ENCODE measurements around the gene LYSMD1.
A peak's percentile ranks its signal among the peaks of the same experiment; 100 is the strongest.

LYSMD1 gene

GRCh38 chr1:151165738-151166504, at the start of gene LYSMD1, which contains the start of gene SCNM1:
Gene LYSMD1 (minus strand): TSS chr1:151165902. CDS start chr1:151165258, 644 bp downstream.
Gene SCNM1 (plus strand): TSS chr1:151166144. CDS start chr1:151166153, 9 bp downstream.
- H3K9me2 ChIP-seq (replicated peaks; ENCODE audit: low read depth, low read length) = no peaks in the 10 kb centered on the region
- peaks cover 5% of the 10 kb centered on the region; the same call in 1 of the 2 replicates for H3K36me3 ChIP-seq (ENCODE audit: insufficient read depth, low read length)
- H3K4me1 ChIP-seq (ENCODE audit: insufficient read depth, low read length, poor library complexity, severe bottlenecking) = peaks cover 21% of the 10 kb centered on the region
- peak within 1 kb of the TSS; percentile 98 for H3K4me2 ChIP-seq (ENCODE audit: low read depth, low read length, poor library complexity, severe bottlenecking)
- TF ChIP-seq EZH2phosphoT487 (IDR thresholded peaks at IDR 0.05; ENCODE audit: borderline replicate concordance) (no peak), CTCF (conservative IDR thresholded peaks at IDR 0.05; ENCODE audit: low read length) (no peak)
- no peaks in the 10 kb centered on the region for H3K9me3 ChIP-seq (ENCODE audit: insufficient read depth, low read depth, low read length)
- H3K27me3 ChIP-seq (ENCODE audit: insufficient read depth, low read length, poor library complexity, severe bottlenecking) = no peaks in the 10 kb centered on the region
- no peaks in the 10 kb centered on the region for H3F3A ChIP-seq (ENCODE audit: low read depth)
- H3K4me3 ChIP-seq (ENCODE audit: low read length, poor library complexity, severe bottlenecking) = peak within 1 kb of the TSS; percentile 93
- peak within 1 kb of the TSS; percentile 83 for H2AFZ ChIP-seq (ENCODE audit: low read length)
- peaks cover 39% of the 10 kb centered on the region for H3K79me2 ChIP-seq (ENCODE audit: insufficient read depth, low read length)
- H4K20me1 ChIP-seq (ENCODE audit: insufficient read depth, low read length, poor library complexity, severe bottlenecking) = no peaks in the 10 kb centered on the region
- peak within 1 kb of the TSS; percentile 84 for H3K9ac ChIP-seq (ENCODE audit: low read depth, low read length, poor library complexity, severe bottlenecking)

GRCh38 chr1:151213560-151213959, 47.9 kb upstream of the LYSMD1 start:
- Histone ChIP-seq H3K36me3 (ENCODE audit: insufficient read depth, low read length) (peaks cover 8% of the 10 kb centered on the region; the same call in 1 of the 2 replicates), H2AFZ (ENCODE audit: low read length) (no peak overlapping the region), H3K4me3 (ENCODE audit: low read length, poor library complexity, severe bottlenecking) (peak overlapping the region; percentile 20), H3F3A (ENCODE audit: low read depth) (no peaks in the 10 kb centered on the region), H3K9me3 (ENCODE audit: insufficient read depth, low read depth, low read length) (no peaks in the 10 kb centered on the region), H3K4me2 (ENCODE audit: low read depth, low read length, poor library complexity, severe bottlenecking) (peak overlapping the region; percentile 40), H3K9me2 (replicated peaks; ENCODE audit: low read depth, low read length) (no peaks in the 10 kb centered on the region), H3K79me2 (ENCODE audit: insufficient read depth, low read length) (peaks cover 81% of the 10 kb centered on the region), H3K27me3 (ENCODE audit: insufficient read depth, low read length, poor library complexity, severe bottlenecking) (no peaks in the 10 kb centered on the region), H3K4me1 (ENCODE audit: insufficient read depth, low read length, poor library complexity, severe bottlenecking) (no peaks in the 10 kb centered on the region), H3K9ac (ENCODE audit: low read depth, low read length, poor library complexity, severe bottlenecking) (no peak overlapping the region), H4K20me1 (ENCODE audit: insufficient read depth, low read length, poor library complexity, severe bottlenecking) (peaks cover 33% of the 10 kb centered on the region)
- TF ChIP-seq EZH2phosphoT487 (IDR thresholded peaks at IDR 0.05; ENCODE audit: borderline replicate concordance) (no peak), CTCF (conservative IDR thresholded peaks at IDR 0.05; ENCODE audit: low read length) (no peak)

- no peak overlapping the region for H2AFZ ChIP-seq (ENCODE audit: low read length)
- no peaks in the 10 kb centered on the region for H3K9me2 ChIP-seq (replicated peaks; ENCODE audit: low read depth, low read length)
- TF ChIP-seq EZH2phosphoT487 (IDR thresholded peaks at IDR 0.05; ENCODE audit: borderline replicate concordance) = no peak
- TF ChIP-seq CTCF (conservative IDR thresholded peaks at IDR 0.05; ENCODE audit: low read length) = no peak
- H3K79me2 ChIP-seq (ENCODE audit: insufficient read depth, low read length) = peaks cover 77% of the 10 kb centered on the region
- H3F3A ChIP-seq (ENCODE audit: low read depth) = no peaks in the 10 kb centered on the region
- H3K4me2 ChIP-seq (ENCODE audit: low read depth, low read length, poor library complexity, severe bottlenecking) = no peak overlapping the region
- H3K36me3 ChIP-seq (ENCODE audit: insufficient read depth, low read length) = peaks cover 17% of the 10 kb centered on the region; the same call in 1 of the 2 replicates
- peaks cover 30% of the 10 kb centered on the region for H4K20me1 ChIP-seq (ENCODE audit: insufficient read depth, low read length, poor library complexity, severe bottlenecking)
- H3K9ac ChIP-seq (ENCODE audit: low read depth, low read length, poor library complexity, severe bottlenecking) = no peak overlapping the region
- H3K4me1 ChIP-seq (ENCODE audit: insufficient read depth, low read length, poor library complexity, severe bottlenecking) = no peaks in the 10 kb centered on the region
- no peaks in the 10 kb centered on the region for H3K9me3 ChIP-seq (ENCODE audit: insufficient read depth, low read depth, low read length)
- no peak overlapping the region for H3K4me3 ChIP-seq (ENCODE audit: low read length, poor library complexity, severe bottlenecking)
- H3K27me3 ChIP-seq (ENCODE audit: insufficient read depth, low read length, poor library complexity, severe bottlenecking) = no peaks in the 10 kb centered on the region
Measured at GRCh38 chr1:151211972-151212705, 46.4 kb upstream of the LYSMD1 start.
